Calu3 (cell line): ENCODE results near the gene ARX. TPM values are rescaled to one million over a fixed set of nuclear protein-coding genes. Genes with fewer than 3 reads are reported as not detected.

Source experiments
- BruUV-seq: library from RNA; stranded (reverse); fragments of 400-500 nt; replicated peaks from 2 replicates; lab custom pipeline; 2021; lab: Mats Ljungman, UMichigan
- CTCF ChIA-PET: fragments of 300-600 bp; sonication (Branson Sonifier 250); formaldehyde crosslinking; loops from one replicate; lab custom pipeline; 2022; ENCODE audit warnings: antibody characterized with exemption; lab: Charles Lee
- DNase-seq: peaks from one replicate; pipeline ENCODE4 v3.0.0; 2022
- H3K27ac Mint-ChIP-seq: one replicate; pipeline ENCODE4 v1.8.0; 2022; ENCODE audit warnings: mixed read lengths; ENCODE audit not compliant: unreplicated experiment
- H3K27me3 Mint-ChIP-seq: one replicate; pipeline ENCODE4 v1.8.0; 2022; ENCODE audit warnings: mixed read lengths; ENCODE audit not compliant: unreplicated experiment
- H3K36me3 Mint-ChIP-seq: one replicate; pipeline ENCODE4 v1.8.0; 2022; ENCODE audit warnings: mild to moderate bottlenecking, moderate library complexity, mixed read lengths; ENCODE audit not compliant: insufficient read depth, unreplicated experiment
- H3K4me1 Mint-ChIP-seq: one replicate; pipeline ENCODE4 v1.8.0; 2022; ENCODE audit warnings: mild to moderate bottlenecking, low read depth, mixed read lengths; ENCODE audit not compliant: unreplicated experiment
- H3K4me3 Mint-ChIP-seq: one replicate; pipeline ENCODE4 v1.8.0; 2022; ENCODE audit warnings: mild to moderate bottlenecking, low read depth, moderate library complexity, mixed read lengths; ENCODE audit not compliant: unreplicated experiment
- H3K9me3 Mint-ChIP-seq: one replicate; pipeline ENCODE4 v1.8.0; 2022; ENCODE audit warnings: low read depth, mixed read lengths; ENCODE audit not compliant: unreplicated experiment
- CTCF ChIP-seq: fragments of 200-600 bp; IDR thresholded peaks from one replicate; pipeline ENCODE4 v1.8.0; 2022; ENCODE audit warnings: antibody characterized with exemption; ENCODE audit not compliant: unreplicated experiment
- intact Hi-C: fragments of 100-400 bp; cut with micrococcal nuclease; formaldehyde crosslinking; loops from one replicate; pipeline ENCODE4 v1.10.0; 2022; ENCODE audit not compliant: unreplicated experiment
- total RNA-seq: library from RNA; stranded (reverse); gene quantifications from 2 replicates; pipeline ENCODE4 v1.2.3, GENCODE V29; 2022

The ARX gene
- total RNA-seq, 1 experiment from 2014 or later = not detected

- Mint-ChIP-seq H3K4me3 (no peak overlapping the region), H3K27ac (no peak overlapping the region), H3K36me3 (no peaks in the 10 kb centered on the region), H3K4me1 (no peaks in the 10 kb centered on the region), H3K27me3 (peaks cover 15% of the 10 kb centered on the region), H3K9me3 (peaks cover 4% of the 10 kb centered on the region)
- no peak for TF ChIP-seq CTCF
- intact Hi-C loops = loop anchor here (2.0 kb wide), 1 partner anchor 110 kb away; no protein-coding TSS in a partner anchor
- no peak for DNase-seq
- no TSS peak for BruUV-seq
- CTCF ChIA-PET = no interaction called here
Observed at GRCh38 chrX:25034889-25035288, 19.1 kb upstream of the ARX start.

- intact Hi-C loops = no loop called here
- H3K4me1 Mint-ChIP-seq = no peaks in the 10 kb centered on the region
- DNase-seq = no peak
Observed at GRCh38 chrX:25029288-25029825, 13.6 kb upstream of the ARX start.

GRCh38 chrX:25028726-25029125 is 13.0 kb upstream of the ARX start:
- Mint-ChIP-seq H3K4me3 (peak overlapping the region; percentile 48), H3K36me3 (no peaks in the 10 kb centered on the region), H3K9me3 (no peaks in the 10 kb centered on the region), H3K27ac (peak overlapping the region; percentile 64), H3K27me3 (peaks cover 12% of the 10 kb centered on the region), H3K4me1 (no peaks in the 10 kb centered on the region)
- DNase-seq = peak; percentile 21
- CTCF ChIA-PET = interaction anchor here (0.5 to 1.3 kb wide), 2 partner anchors 115 to 211 kb away, joined by 3 to 5 read pairs; no protein-coding TSS in a partner anchor
- no TSS peak for BruUV-seq
- no peak for TF ChIP-seq CTCF
- intact Hi-C loops = no loop called here

More at GRCh38 chrX:25029288-25029825, 13.6 kb upstream of the ARX start:
- no TSS peak for BruUV-seq
- Mint-ChIP-seq H3K27me3 (peaks cover 5% of the 10 kb centered on the region), H3K36me3 (no peaks in the 10 kb centered on the region), H3K4me3 (no peak overlapping the region), H3K27ac (no peak overlapping the region), H3K9me3 (no peaks in the 10 kb centered on the region)
- CTCF ChIA-PET = interaction anchor here (1.3 kb wide), 1 partner anchor 114 kb away, joined by 3 read pairs; no protein-coding TSS in a partner anchor
- no peak for TF ChIP-seq CTCF

- CTCF ChIA-PET = no interaction called here
- intact Hi-C loops = no loop called here
- peaks cover 27% of the 10 kb centered on the region for H3K27me3 Mint-ChIP-seq
- TF ChIP-seq CTCF = no peak
- H3K27ac Mint-ChIP-seq = no peak overlapping the region
- H3K9me3 Mint-ChIP-seq = no peaks in the 10 kb centered on the region
- no peak overlapping the region for H3K4me3 Mint-ChIP-seq
- no peaks in the 10 kb centered on the region for H3K4me1 Mint-ChIP-seq
- no peaks in the 10 kb centered on the region for H3K36me3 Mint-ChIP-seq
- no TSS peak for BruUV-seq
- DNase-seq = no peak
Observed at GRCh38 chrX:25026576-25026975, 10.8 kb upstream of the ARX start.
